ENCODE data around the gene OTOA. TPM values are rescaled to one million over a fixed set of nuclear protein-coding genes. Genes with fewer than 3 reads are reported as not detected.
"Not testable (repeated sequence)": the region's sequence is repeated elsewhere in the genome, so short reads cannot be mapped to it uniquely, and the experiment has no call there.

Gene OTOA
- total and polyA plus RNA-seq, 9 donors = 0.04 to 0.47 (median 0.15) TPM; not detected in 4

DNA sequence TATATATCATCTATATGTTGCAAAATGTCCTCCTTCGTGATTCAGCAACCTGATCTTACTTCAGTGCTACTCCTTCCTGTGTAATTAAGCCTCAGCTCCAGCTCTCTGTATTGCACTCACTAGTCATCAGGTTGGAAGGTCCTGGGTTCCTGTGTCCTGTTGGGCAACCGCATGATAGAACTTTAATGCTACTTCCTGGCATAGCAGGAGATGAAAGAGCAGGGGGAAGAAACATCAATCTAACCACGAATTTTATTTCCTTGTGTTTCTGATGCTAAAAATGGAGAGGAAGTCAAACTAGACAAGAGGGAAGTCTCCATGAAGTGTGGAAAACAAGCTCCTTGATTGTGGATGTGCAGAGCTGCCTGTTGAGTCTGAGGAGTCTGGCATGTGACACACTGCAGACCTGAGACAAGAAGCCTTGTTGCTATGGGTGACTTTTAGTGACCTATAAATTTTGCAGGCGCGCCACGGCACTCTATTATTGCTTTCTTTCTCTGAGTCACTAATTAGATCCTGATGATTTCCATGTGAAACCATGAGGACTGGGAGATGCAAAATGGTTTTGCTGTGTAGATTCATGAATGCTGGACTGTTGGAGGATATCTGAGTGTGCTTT, 37.0 kb upstream of the OTOA start:
- no peak for DNase-seq
- TF ChIP-seq POLR2A (IDR thresholded peaks at IDR 0.05) = no peak
- TF ChIP-seq EP300 (IDR thresholded peaks at IDR 0.05) = no peak
- TF ChIP-seq, protein P1, sequence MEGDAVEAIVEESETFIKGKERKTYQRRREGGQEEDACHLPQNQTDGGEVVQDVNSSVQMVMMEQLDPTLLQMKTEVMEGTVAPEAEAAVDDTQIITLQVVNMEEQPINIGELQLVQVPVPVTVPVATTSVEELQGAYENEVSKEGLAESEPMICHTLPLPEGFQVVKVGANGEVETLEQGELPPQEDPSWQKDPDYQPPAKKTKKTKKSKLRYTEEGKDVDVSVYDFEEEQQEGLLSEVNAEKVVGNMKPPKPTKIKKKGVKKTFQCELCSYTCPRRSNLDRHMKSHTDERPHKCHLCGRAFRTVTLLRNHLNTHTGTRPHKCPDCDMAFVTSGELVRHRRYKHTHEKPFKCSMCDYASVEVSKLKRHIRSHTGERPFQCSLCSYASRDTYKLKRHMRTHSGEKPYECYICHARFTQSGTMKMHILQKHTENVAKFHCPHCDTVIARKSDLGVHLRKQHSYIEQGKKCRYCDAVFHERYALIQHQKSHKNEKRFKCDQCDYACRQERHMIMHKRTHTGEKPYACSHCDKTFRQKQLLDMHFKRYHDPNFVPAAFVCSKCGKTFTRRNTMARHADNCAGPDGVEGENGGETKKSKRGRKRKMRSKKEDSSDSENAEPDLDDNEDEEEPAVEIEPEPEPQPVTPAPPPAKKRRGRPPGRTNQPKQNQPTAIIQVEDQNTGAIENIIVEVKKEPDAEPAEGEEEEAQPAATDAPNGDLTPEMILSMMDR (IDR thresholded peaks at IDR 0.05) = no peak

DNA sequence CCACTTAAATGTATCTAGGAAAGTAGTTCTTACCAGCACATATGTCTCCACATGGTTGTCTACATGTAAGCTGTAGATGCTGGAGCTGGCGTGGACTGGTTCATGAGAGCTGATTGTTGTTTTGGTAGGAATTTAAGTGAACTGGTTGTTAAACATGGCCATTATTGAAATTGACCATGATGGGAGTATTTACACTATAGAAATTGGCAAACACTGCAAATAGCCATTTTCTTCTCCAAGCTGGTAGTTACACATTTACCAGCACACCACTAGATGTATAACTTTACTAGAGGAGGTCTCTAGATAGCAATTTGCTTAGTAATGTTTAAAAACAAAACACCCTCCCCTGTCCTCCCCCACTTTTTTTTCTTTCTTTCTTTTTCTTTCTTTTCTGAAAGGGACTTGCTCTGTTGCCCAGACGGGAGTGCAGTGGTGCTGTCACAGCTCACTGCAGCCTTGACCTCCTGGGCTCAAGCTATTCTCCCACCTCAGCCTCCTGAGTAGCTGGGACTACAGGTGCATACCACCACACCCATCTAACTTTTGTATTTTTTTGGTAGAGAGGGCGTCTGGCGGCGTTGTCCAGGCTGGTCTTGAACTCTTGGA, 35.5 kb upstream of the OTOA start:
- intact Hi-C loops (cut with DNase I) = no loop called here
- no peak for DNase-seq
- Histone ChIP-seq H3K27me3 (no peaks in the 10 kb centered on the region), H3K36me3 (no peaks in the 10 kb centered on the region), H3K9me3 (no peaks in the 10 kb centered on the region), H3K4me3 (no peak overlapping the region), H3K4me1 (ENCODE audit: insufficient read depth) (no peaks in the 10 kb centered on the region), H3K27ac (no peak overlapping the region)
- 96 to 98% (median 97%) methylated on average over 5 of the region's 5 CpGs for WGBS, 3 donors
- TF ChIP-seq POLR2A (IDR thresholded peaks at IDR 0.05) (no peak), EP300 (IDR thresholded peaks at IDR 0.05) (no peak)

More for the DNA sequence above, 37.0 kb upstream of the OTOA start:
- Histone ChIP-seq H3K36me3 (no peaks in the 10 kb centered on the region), H3K4me1 (ENCODE audit: insufficient read depth) (no peaks in the 10 kb centered on the region), H3K27me3 (no peaks in the 10 kb centered on the region), H3K27ac (no peak overlapping the region), H3K9me3 (no peaks in the 10 kb centered on the region), H3K4me3 (no peak overlapping the region)
- 58 to 66% (median 63%) methylated on average over 6 of the region's 6 CpGs for WGBS, 3 donors
- intact Hi-C loops (cut with DNase I) = no loop called here

DNA sequence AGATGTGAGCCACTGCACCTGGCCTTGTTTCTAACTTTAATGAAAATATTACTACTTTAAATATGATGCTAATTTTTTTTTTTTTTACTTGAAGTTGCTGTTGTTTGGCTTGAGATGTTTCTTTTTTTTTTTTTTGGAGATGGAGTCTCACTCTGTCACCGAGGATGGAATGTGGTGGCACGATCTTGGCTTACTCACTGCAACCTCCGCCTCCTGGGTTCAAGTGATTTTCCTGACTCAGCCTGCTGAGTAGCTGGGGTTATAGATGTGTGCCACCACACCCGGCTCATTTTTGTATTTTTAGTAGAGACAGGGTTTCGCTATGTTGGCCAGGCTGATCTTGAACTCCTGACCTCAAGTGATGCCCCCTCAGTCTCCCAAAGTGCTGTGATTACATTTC, 35.0 kb upstream of the OTOA start:
- WGBS, 3 donors = 87 to 95% (median 90%) methylated on average over 5 of the region's 5 CpGs
- H3K9me3 ChIP-seq = no peaks in the 10 kb centered on the region
- no peak overlapping the region for H3K4me3 ChIP-seq
- no peaks in the 10 kb centered on the region for H3K4me1 ChIP-seq (ENCODE audit: insufficient read depth)
- intact Hi-C loops (cut with DNase I) = no loop called here
- TF ChIP-seq POLR2A (IDR thresholded peaks at IDR 0.05) (no peak), EP300 (IDR thresholded peaks at IDR 0.05) (no peak)
- TF ChIP-seq, protein P1 (IDR thresholded peaks at IDR 0.05) = no peak
- no peaks in the 10 kb centered on the region for H3K27me3 ChIP-seq
- no peak for DNase-seq
- H3K27ac ChIP-seq = no peak overlapping the region
- no peaks in the 10 kb centered on the region for H3K36me3 ChIP-seq

DNA sequence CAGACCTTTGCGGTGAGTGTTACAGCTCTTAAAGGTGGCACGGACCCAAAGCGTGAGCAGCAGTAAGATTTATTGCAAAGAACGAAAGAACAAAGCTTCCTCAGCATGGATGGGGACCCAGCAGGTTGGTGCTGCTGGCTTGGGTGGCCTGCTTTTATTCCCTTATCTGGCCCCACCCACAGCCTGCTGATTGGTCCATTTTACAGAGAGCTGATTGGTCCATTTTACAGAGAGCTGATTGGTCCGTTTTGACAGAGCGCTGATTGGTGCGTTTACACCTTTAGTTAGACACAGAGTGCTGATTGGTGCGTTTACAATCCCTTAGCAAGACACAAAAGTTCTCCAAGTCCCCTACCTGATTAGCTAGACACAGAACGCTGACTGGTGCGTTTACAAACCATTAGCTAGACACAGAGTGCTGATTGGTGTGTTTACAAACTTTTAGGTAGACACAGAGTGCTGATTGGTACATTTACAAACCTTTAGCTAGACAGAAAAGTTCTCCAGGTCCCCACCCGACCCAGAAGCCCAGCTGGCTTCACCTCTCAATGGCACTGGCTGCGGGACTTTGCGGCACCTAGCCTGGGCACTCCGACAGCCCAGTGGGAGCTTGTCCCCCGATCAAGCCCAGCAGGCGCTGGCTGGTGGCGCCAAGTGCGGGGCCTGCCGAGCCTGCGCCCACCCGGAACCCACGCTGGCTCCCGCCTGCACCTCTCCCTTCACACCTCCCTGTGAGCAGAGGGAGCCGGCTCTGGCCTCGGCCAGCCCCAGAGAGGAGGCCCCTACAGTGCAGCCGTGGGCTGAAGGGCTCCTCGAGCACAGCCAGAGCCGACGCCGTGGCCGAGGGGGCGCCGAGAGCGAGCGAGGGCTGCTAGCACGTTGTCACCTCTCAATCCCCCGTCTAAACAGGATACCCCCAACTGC, 33.9 kb upstream of the OTOA start:
- H3K9me3 ChIP-seq; H3K4me1 ChIP-seq (ENCODE audit: insufficient read depth); H3K36me3 ChIP-seq; H3K27me3 ChIP-seq; intact Hi-C loops (cut with DNase I); DNase-seq; H3K27ac ChIP-seq; H3K4me3 ChIP-seq: not testable (repeated sequence)
- 96 to 98% (median 97%) methylated on average over 32 to 37 of the region's 37 CpGs for WGBS, 3 donors

DNA sequence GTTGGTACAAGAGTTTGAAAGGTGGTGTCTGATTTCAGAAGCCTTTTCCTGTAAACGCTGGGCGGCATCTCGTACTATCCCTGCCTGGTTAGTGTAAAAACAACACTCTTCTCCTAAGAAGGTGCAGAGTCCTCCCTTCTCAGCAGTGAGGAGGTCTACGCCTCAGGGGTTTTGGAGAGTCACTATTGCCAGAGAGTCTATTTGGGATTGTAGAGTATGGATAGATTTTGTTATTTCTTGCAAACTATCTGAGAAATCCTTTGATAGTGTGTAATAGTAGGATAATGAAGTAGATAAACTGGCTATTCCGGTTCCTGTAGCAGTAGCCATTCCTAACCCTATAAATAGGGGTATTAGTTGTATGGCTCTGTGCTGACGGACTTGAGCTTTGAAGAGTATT, 32.9 kb upstream of the OTOA start:
- H3K4me1 ChIP-seq (ENCODE audit: insufficient read depth); H3K9me3 ChIP-seq; H3K27me3 ChIP-seq; H3K4me3 ChIP-seq; intact Hi-C loops (cut with DNase I); H3K36me3 ChIP-seq; H3K27ac ChIP-seq; DNase-seq: not testable (repeated sequence)
- 91 to 95% (median 94%) methylated on average over 6 of the region's 6 CpGs for WGBS, 3 donors

DNA sequence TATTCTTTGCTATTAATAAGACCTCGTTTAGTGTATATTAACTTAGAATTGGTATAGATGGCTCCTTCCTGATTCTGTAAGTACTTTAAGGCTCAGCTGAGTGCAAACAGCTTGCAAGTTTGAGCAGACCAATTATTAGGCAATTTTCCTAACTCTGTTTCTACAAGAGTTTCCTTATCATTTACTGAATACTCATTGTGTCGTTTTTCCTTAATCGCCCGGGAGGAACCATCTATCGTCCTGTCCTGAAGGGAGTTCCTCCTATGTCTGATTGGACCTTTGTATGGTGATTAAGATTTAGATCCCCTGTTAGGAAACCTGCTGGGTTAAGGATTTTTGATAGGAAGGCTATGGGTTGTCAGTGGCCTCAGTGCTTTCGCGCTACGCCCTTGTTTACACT, 32.4 kb upstream of the OTOA start:
- H3K27me3 ChIP-seq; H3K9me3 ChIP-seq; H3K4me3 ChIP-seq; DNase-seq; intact Hi-C loops (cut with DNase I); H3K27ac ChIP-seq; H3K36me3 ChIP-seq; H3K4me1 ChIP-seq (ENCODE audit: insufficient read depth): not testable (repeated sequence)
- WGBS, 3 donors = 87 to 89% (median 89%) methylated on average over 8 of the region's 8 CpGs

DNA sequence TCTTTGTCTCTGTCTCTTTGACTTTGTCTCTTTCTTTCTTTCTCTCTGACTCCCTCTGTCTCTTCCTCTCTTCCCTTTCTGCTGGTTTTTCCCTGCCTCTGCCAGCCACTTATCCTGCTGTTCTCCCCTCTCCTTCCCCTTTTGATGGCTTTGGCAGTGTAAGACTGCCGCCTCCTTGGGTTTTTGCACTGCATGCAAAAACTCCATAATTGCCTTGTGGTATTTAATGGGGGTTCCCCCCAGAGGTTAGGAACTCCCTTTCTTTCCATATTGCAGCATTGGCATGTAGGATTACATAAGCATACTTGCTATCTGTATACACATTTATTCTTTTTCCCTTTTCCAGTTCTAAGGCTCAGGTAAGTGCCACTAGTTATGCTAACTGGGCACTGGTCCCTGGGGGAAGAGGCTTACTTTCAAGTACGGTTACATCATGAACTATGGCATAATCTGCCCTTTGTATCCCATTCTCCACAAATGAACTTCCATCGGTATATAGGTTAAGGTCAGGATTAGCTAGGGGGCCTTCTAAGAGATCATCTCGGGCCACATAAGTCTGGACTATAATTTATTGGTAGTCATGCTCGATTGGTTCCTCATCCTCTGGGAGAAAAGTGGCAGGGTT, 31.7 kb upstream of the OTOA start:
- DNase-seq; H3K4me1 ChIP-seq (ENCODE audit: insufficient read depth); H3K27ac ChIP-seq; H3K9me3 ChIP-seq; H3K4me3 ChIP-seq; H3K27me3 ChIP-seq; intact Hi-C loops (cut with DNase I); H3K36me3 ChIP-seq: not testable (repeated sequence)
- WGBS, 3 donors = 85 to 93% (median 92%) methylated on average over 5 of the region's 5 CpGs

Measured in ovary (tissue), 9 donors.